D721Med (cell line): Measurements from ENCODE around the gene NFIL3.

ENCODE experiments used
- DNase-seq: peaks from one replicate; pipeline ENCODE4 v3.0.0; 2011; ENCODE audit warnings: low spot score; ENCODE audit not compliant: insufficient read length
- FAIRE-seq: peaks from 2 replicates; lab custom pipeline; 2011; peaks lifted over from hg19 to GRCh38; lab: Jason Lieb, UNC
- CTCF ChIP-seq: IDR thresholded peaks from 2 replicates; pipeline ENCODE4 v1.5.1; 2012; ENCODE audit warnings: mild to moderate bottlenecking, control low read depth; ENCODE audit not compliant: insufficient read depth; ENCODE audit errors: missing control alignments

Gene NFIL3

DNA sequence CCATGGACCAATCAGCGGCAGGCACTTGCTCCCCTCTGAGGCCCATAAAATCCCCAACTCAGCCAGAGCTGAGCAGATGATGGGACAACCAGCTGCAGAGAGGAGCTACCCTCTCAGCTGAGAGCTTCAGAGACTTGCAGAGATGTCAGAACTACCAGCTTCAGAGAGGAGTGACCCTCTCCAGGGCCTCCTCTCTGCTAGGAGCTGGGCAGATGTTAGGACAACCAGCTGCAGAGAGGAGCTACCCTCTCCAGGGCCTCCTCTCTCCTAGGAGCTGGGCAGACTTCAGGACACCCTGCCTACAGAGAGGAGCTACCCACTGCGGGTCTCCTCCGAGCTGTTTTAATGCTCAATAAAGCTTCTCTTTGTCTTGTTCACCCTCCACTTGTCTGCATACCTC, 58.9 kb downstream of the NFIL3 start:
- no peak for DNase-seq
- no peak for FAIRE-seq
- TF ChIP-seq CTCF, result no peak

DNA sequence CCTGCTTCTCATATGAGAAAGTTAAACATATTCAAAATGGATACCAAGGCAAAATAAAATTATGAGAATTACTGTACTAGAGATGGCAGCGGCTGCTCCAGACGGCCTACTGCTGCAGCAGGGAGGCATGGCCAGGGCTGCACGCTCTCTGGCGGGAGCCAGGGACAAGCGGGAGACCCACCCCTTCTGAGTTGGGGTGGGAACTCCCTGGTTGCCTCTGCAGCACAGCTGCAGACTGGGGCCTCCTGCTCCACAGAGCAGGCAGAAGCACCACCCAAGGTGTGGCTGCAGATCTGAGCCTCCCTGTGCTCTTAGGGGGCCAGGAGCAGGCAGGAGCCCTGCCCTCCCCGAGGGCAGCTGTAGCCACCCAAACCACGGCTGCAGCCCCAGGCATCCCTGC, 59.6 kb downstream of the NFIL3 start:
- FAIRE-seq, result no peak
- no peak for DNase-seq
- TF ChIP-seq CTCF, result no peak

DNA sequence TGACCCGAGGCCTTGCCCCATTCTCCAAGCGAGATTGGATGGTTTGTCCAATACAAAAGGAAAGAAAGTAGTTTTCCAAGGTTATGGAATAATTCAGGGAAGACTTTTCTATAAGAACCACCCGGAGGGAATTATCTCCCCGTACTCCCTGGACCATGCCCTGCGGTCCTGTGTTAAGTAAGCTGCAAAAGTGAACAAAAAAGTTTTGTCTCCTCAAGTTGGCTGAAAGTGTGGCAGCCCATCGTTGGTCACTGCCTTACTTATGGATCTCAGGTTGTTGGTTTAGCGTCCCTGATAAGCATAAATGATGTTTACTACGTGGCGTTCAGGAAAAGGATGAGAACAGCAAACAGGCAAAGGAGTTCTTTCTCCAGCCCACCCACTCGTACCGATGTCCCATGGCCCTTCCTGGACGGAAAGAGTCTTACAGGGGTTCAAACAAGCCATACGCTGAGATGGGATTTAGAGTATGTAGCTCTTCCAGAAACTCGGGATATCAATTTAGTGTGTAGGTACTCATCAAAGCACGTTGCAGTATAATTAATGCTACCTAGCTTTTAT, 61.5 kb downstream of the NFIL3 start:
- DNase-seq (no peak), FAIRE-seq (no peak)

GRCh38 chr9:91361291-91362050, 62.2 kb downstream of the NFIL3 start, which contains the start of gene AUH:
Gene AUH, minus strand, starts transcription at chr9:91361918. Its CDS starts 29 bp downstream, at chr9:91361889.
- no peak for TF ChIP-seq CTCF
- peak; percentile 49 for DNase-seq
- FAIRE-seq, result no peak

More for the DNA sequence above, 61.5 kb downstream of the NFIL3 start:
- TF ChIP-seq CTCF, result no peak

DNA sequence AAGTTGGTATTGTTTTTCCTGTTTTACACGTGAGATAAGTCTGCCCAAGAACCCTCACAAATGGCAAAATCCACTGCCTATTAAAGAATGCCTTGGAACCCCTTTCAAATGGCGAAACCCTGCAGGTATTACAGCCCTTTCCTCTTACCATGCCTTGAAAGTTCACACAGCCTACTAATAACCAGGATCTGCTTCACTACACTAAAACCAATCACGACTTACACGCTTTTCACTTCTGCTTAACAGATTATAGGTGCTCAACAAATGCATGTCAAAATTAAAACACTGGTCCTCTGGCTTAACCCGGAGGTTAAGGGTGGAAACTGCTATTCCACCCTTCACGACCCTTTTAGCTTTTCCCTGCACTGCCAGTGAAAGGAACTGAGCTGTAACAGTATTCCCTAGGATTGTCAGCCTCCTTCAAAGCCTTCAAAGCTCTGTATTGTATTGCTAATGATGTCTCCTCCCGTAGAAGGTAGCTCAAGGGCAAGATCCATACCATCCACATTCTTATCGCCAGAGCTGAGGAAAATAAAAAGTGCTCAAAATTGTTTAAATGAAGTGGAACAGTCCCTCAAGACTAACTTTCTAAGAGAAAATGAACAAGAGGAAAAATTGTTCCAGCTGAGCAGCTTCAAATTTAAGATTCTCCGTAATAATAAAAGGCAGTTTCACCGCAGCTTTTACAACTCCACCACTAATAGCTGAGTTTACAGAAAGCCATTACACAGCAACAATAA, 62.9 kb downstream of the NFIL3 start:
- no peak for TF ChIP-seq CTCF
- DNase-seq (no peak), FAIRE-seq (no peak)

DNA sequence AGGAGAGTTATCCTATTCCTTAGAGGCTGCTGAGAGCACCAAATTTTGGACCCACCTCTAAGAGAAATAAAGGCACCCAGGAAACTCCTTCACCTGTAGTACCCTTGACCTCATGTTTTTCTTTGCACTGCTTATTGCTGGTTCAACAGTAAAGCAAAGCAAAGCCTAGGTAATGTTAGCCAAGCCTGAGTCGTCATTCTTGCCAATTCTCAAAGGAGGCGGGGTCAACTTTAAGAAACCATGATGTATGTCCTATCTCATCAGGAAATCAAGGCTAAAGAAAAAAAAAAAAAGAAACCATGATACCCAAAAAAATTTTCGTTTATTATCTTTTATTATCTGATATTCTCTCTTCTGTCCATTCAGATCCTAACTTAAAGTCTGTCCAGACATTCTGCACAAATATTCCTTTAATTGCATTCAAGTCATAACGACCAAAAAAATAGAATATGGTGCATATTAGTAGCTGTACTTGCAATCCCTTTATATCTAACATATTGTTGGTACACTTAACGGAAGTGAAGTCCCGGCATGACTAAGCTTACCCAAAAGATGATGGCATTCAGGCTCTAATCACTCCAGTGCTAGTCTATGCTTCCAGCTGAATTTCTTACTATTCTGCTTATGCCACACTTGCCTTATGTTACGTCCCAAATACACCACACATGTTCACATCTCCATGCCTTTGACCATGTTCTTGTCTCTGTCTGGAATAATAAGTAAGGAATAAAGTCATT, 63.7 kb downstream of the NFIL3 start:
- FAIRE-seq, result no peak
- no peak for TF ChIP-seq CTCF

More for the DNA sequence above, 63.7 kb downstream of the NFIL3 start:
- DNase-seq, result no peak
